NCI-H187 (cell line): ENCODE results near the gene ABCC8.

ENCODE experiments used
- DNase-seq, 2 experiments: peaks; one replicate each; lab custom pipeline; 2025; lab: John Stamatoyannopoulos, UW

ABCC8 gene

DNA sequence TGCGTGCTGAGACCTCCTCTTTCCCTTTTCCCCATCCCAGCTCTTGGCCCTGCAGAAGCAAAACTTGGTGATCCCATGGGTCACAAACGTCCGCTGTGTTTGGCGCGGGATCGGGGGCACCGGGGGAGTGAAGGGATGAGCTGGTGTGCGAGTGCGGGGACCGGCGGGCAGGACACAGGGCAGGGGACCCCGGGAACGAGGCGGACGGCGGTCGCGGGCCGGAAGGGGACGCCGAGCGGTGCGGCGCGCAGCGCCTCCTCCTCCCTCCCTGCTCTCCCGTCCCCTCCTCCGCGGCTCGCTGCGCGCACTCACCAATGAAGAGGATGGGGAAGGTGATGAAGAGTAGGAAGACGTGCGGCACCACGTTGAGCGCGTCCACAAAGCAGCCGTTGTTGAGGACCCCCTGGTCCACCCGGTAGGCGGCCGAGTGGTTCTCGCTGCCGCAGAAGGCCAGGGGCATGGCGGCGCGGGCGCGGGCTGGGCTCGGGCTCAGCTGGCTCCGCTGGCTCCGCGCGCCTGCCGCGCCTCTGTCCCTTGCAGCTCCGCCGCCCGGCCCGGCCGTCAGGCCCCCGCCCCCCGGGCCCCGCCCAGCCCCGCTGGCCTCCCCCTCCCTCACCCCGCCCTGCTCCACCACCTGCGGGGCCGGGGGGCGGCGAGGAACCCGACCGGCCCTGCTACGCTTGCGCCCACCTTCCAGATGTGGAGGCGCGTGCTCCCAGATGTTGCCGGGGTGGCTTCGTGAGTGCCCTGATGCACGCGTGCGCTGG lies at the start of gene ABCC8:
TSS of gene ABCC8 (minus strand) at position 529 of the 767 bp plus-strand sequence. CDS start at position 460, 69 bp downstream.
- no peak for DNase-seq

DNA sequence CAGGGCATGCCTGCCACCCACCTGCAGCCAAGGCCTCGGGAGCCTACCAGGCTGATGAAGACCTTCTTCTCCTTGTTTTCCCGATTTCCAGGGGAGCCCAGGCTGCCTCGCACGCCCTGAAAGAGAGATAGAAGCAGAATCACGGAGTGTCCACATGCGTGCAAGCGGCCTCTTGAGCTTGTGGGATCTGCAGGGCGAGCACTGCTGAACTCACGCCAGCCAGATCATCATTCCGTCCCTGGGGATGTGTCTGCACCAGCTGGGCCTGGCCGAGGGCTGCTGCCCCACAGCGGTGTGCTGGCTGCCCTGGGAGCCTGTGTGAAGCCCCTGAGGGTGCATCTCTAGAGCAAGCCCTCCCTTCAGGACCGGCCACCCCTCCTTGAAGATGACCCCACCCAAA lies 49.7 kb upstream of the ABCC8 start:
- DNase-seq, result no peak

DNA sequence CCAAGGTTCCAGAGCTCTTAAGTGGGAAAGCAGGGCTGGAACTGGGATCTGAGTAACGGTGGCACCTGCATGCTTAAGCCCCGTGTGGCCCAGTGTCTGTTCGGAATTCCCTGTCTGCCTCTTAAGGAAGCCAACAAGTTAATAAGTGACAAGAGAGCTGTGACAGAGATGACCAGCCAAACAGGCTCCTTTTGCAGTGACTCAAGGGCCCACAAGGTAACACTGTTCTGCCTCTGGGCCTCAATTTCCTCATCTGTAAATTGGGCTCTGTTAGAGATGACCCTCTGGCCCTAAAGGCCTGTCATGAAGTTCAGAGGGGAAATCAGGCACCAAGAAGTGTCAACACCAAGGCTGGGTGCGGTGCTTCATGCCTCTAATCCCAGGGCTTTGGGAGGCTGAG lies 48.9 kb upstream of the ABCC8 start:
- no peak for DNase-seq

DNA sequence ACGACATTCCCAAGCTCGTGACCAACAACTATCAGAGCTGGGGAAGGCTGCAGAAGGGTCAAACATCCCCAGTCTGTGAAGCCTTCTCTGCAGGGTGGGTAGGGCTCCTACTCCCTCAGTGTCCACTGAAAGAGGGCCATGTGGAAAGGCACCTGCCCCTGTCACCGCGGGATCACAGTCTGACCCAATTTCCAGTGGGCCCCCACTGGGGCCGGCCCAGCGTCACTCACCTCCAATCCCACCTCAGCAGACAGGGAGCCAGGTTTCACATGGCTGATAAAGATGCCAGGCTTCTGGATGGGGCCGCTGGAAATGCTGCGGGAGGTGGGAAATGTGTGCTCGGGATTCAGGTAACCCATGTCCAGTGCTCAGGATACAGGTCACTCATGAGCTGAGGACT lies 47.6 kb upstream of the ABCC8 start:
- no peak for DNase-seq

DNA sequence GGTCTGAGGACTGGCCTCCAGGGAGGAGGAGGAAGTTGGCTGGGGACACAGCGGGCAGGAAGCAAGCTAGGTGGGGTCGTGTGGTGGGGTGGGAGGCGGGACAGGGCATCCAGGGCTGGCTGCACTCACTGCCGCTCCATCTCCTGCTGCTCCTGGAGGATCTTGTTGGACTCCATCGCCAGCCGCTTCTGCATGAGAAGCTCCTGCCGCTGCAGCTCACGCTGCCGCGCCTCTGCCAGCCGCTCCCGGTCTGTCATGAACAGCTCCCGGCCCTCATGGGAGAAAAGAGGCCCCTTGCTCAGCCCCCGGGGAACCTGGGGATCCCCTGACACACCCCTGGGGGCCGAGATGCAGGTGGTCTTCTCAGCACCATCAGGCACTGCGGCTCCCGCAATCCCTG lies 46.0 kb upstream of the ABCC8 start:
- no peak for DNase-seq

DNA sequence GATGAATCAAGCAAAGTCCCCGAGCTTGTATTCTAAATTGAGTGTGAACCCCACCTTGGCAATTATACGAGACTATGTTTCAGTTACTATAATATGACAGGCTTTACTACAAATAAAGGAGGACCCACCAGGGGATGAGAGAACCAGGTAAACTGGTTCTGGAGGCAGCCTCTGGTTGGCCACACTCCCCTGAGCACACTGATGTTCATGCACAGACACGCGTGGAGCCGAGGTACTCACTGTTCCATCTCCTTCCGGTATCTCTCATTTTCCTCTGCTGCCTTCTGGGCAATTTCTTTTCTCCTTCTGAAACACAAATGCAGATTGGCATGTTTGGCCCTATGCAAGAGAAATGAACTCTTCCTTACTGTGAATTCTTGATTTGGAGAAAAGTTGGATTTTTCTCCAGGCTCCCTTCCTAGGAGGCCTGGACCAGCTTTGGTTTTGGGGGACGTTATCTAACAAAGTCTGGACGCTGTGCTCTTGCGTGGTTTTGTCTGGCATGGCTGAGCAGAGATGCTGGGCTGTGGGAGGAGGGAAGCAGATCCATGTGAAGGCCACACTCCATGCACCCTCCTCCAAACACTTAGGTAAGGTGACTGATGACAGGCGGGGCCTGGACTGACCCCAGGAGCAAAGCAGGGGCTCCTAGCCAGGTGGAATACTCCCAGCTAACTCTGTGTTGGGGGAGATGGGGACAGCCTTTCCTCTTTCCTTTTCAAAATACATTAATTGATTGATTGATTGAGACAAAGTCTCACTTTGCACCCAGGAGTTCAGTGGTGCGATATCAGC lies 44.7 kb upstream of the ABCC8 start:
- no peak for DNase-seq

DNA sequence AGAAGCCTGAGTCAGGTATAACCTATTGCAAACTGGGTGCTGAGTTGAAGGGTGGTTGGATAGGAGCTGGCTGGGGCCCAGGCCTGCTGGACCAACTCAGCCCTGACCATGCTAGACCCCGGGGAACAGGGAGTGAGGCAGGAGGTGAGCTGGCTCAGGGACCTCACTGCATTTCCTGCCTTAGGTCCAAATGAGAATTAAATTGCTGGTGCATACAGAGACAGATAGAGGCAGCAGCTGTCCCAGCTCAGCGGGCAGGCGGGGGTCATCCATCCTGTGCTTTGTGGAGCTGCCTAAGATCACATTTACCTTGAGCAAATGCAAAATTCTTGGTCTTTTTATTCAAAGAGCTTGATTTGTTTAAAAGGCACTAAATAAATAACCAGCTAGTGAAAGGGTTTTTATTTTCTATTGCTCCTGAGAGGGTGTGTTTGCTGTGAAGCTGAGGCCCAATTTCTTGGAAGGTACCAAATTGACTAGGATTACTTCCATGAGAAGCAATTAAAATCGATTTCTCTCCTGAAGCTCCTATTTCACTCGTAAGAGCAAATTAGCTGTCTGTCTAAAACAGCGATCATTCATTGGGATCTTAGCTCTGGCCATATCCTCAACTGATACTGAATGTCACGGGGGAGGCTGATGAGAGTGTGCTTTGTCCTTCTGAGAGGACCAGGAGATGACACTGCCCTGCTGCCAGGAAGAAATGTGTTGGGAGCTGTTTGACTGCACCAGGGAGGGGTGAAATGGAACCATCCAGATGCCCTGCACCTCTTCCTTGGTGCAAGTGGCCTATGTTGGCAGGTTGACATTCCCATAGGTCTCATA lies 42.6 kb upstream of the ABCC8 start:
- no peak for DNase-seq

DNA sequence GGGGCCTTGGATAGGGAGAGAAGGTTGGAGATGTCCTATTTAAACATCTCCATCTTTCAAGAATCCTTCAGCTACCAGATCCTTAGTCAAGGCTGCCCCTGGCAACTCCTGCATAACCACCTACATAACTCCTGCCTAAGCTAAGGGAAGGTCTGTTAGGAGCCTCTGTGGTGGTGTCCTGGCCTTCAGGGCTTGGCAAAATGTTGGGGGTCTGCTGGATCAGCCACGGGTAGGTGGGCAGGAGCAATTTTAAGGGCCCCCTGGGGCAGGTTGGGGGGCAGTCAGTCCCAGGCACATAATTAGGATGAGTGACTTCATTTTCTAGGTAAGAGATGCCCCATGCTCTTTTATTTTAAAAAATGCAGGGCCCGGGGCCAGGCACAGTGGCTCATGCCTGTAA lies 41.7 kb upstream of the ABCC8 start:
- DNase-seq, result no peak

DNA sequence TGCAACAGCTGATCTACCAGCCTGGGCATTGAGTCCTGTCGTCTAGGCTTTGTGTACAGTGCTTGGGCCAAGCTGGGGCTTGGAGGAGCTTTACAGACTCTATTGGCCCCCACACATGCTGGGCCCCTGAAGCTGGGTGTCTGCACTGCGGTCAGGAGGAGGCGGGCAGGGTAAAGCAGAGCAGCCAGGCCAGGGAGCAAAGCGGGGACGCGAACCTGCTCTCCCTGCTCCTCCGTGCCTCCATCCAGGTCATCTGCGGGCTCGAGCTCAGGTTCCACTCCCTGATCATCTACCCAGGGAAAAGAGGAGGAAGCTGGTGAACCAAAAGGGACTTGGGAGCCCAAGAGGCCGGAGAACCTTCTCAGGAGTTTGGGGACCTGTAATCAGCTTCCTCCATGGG lies 40.5 kb upstream of the ABCC8 start:
- no peak for DNase-seq

DNA sequence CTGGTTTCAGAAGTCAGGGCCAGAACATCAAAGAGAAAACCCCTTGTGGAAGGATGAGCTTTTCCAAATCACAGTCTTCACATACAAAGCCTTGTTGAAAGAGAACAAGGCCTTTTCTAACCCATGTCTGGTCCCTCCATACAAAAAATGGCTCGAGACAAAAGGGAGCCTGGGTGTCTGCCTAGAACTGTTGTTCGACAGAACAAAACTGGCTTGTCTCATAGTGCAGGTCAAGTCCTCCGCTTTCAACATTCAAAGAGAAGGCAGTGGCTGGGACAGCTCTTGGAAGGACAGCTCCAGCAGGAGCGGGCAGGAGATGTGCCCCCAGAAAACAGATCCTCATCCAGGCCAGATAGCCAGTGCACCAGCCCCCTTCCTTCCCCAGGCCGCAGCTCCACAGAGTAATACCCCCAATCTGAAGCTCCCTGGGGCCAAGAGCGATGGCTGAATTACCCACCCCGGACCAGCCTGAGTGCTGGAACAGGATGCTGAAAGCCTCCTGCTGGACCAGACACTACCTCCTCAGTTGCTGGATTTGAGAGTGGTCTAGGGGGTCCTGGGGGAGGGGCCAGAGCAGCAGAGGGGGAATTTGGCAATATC lies 40.0 kb upstream of the ABCC8 start:
- no peak for DNase-seq

DNA sequence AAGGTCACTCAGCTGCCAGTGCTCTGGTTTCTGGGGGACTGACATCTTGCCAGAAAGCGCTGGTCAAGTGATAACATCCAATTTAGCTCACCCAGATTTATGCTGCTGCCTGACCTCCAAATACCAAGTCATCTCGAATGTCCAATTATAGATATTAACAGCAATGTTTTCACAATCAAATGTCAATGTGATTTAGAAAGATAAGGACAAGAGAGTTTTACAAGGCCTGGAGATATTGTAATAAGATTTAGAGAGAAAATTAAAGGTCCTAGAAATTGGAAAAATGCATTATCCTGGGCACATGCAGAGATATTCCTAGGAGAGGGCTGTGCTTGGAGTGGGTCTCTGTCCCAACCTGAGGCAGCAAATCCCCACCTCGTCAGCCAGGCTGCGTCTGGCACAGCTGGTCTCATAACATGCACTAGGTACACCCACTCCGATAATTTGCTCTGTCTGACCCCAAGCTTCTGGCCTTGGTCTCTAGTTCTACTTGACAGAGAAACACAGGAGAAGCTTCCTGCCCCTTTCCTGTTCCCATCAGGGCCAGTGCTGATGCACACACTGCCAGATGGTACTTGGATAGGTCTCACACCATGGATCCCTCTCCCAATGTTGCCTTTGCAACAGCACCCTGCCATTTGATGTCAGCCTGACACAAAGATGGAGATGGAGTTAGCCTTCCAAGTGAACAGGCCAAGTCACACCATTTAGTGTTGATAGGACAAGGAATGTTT lies 39.0 kb upstream of the ABCC8 start:
- DNase-seq, result no peak

DNA sequence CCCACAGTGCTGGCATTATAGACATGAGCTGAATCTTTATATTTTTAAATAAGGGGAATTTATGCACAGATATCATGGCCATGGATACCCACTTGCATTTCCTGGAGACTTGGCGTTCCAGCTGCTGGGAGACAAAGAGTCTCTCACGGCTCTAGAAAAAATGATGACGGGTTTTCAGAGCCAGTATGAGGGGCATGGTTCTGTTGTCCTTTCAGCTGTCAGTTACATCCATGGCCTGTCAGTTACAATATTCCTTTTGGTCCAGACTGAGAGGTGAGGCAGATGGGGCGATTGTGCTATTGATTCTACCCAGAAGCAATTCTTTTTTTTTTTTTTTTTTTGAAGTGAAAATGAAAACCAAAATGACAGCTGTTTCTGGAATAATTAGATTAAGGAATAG lies 37.8 kb upstream of the ABCC8 start:
- DNase-seq, result no peak

DNA sequence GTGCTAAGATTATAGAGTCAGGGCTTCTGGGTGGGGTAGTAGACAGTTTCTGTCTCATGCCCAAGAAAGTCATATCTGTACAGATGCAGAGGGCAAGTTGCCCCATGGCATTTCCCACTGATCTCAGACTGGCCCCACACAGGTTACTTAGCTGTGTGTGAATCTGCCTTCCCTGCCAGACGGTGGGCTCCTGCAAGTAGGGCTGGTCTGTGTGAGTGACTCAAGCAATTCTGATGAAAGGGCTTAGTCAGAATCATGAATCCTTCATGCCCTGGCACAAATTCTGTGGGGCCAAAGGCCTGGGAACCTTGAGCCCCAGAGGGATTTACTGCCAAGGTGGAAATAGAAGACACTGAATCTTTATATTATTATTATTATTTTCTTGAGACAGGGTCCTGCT lies 37.2 kb upstream of the ABCC8 start:
- DNase-seq, result no peak

DNA sequence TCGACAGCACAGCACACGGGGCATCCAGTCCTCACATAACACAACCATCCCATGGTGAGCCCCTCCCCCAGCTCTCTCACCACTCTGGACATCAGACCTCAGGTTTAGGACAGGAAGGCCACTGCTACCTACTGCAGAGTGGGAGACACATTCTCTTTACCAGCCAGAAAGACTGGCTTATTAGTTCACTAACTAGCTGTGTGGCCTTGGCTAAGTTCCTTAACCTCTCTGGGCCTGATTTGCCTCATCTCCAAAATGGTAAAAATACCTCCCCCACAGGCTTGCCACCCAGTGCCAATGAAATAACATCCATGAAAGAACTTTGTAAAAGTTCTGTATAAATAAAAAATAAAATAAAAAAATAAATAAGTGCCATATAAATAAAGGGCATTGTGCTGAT lies 35.5 kb upstream of the ABCC8 start:
- DNase-seq, result no peak

DNA sequence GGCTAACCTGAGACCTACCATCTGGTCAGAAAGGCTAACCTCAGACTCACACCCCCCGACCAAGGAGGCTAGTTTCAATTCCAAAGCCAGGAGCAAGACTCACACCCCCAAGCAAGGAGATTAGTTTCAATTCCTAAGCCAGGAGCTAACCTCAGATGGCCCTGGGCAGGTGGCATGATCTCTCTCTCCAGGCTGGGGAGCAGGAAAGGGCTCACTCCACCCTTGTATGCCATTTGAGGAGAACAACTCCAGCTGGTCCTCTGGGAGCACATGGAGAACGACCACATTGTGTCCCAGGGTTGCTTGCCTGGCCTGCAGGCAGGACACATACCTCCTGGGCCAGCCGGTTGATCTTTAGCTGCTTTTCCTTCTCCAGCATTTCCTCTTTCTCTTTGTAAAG lies 34.9 kb upstream of the ABCC8 start:
- DNase-seq, result no peak

DNA sequence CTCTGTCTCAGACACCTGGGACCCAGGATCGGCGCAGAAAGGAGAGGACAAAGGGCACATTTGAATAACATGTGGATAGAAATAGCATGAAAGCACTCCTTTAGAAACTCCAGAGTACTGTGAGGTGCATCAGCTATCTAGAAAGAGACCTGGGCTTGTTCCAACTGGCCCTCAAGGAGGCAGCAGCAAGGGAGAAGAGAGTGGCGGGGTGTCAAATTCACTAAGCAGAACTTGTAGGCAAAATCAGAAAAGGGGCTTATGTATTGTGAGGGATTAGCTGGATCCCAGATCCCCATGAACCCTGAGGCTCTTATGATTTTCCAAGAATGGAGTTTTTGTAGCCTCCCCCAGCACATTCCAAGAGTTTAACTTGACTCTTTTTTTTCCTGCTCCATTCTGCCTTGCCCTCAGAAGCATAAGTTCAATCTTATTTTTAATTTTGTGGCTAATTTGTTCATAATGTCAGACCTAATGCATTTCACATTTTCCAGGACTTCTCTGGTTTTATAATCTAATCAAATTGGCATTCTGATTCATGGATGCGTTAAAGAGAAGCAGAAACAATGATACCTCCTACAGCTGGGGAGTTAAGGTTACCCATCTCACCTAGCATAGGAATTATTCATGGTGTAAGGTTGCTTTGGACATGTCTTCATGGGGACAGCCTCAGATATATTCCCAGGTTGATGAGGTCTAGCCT lies 34.0 kb upstream of the ABCC8 start:
- no peak for DNase-seq

DNA sequence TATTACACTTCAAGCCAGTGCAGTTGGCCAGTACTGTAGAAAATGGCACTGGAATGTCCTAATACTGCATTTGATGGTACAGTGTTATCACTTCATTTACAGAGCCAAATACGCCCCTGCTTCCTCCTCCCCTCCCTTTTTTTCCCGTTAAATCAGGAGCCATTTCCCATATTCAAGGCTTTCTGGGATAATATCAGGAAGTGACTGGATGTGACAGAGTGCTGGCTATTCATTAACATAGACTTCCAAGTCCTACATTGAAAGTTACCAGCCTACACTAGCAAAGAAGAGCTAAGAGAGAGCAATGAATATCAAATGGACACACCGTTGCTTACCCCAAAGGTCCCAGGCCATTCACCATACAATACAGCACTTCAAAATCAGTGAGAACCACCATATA lies 32.1 kb upstream of the ABCC8 start:
- no peak for DNase-seq

DNA sequence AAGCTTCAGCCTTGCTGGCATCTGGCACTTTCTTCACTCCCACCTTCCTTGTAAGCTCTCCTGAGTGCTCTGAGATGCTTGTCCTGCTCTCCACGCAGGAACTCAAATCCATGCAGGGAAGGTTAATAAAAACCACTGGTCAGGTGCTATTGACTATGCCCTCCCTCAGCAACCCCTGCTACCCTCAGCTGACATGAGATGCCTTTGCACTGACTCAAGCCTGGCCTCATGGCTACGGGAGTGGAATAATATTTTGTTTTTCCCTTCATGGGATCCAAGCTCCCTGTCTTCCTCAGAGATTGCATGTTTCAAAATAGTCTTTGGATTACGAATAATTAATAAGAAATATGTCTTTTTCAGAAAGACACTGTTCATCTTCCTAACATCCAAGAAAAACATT lies 31.7 kb upstream of the ABCC8 start:
- DNase-seq, result no peak

DNA sequence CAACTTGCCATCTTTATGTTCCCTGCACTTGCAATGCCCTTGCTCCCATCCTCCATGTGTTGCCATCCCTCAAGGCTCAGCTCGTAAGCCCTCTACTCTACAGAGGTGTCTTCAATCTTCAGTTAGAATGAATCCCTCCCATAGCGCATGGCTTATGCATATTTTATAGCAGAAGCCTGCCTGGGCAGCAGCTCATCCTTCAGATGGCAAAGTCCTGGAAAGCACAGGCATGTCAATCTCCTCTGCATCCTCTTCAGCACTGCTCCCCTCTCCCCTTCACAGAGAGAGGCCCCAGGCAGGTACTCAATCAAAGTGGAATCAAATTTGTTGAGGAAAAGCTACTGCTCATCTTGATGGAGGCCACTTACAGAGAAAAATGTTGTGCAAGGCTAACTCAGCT lies 31.1 kb upstream of the ABCC8 start:
- DNase-seq, result no peak

DNA sequence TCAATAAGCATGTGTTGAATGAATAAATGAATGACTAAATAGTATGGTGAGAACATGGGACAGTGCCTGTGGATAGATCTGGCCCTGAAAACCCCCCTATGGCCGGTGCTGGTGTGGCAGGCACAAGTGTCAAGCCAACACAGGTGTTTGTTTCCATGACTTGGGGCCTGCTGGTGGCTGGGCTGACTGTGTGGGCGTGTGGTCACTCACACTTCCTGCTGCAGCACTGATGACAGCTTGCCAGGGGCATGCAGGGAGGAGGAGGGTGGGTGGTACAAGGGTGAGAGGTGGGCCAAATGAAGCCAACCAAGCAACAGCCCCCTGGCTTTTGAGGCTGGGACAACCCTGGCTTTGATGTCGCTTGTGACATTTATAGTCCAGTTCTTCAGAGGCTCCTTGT lies 30.3 kb upstream of the ABCC8 start:
- no peak for DNase-seq

DNA sequence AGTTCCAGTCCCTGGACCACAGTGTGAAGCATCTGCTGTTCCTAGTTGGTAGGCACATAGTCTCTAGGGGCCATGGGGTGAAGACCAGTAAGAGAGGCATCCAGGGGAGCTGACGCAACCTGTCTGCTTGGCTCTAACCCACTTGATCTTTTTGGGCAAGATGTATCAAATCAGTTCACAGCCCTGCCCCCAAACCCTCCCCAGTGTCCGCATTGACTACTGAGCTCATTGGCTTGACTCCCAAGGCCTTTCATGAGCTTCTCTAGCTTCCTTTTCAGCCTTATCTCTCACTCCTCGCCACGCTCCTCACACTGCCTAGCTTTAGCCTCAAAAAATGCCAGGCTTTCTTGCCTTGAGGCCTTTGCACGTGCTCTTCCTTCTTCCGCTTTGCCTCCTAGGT lies 29.7 kb upstream of the ABCC8 start:
- DNase-seq, result no peak
